ENCODE results near the gene RNF25. TPM values are rescaled to one million over a fixed set of nuclear protein-coding genes. Genes with fewer than 3 reads are reported as not detected.

Gene RNF25
- total RNA-seq, 4 donors from 2014 or later, result 15.8 to 26.1 (median 19.9) TPM

GRCh38 chr2:218644721-218645120 is 27.1 kb downstream of the RNF25 start:
- no peak for DNase-seq
- Histone ChIP-seq H3K4me1 (no peaks in the 10 kb centered on the region), H3K36me3 (peaks cover 65 to 66% of the 10 kb centered on the region in 2 donors), H3K27me3 (no peaks in the 10 kb centered on the region), H3K9me3 (no peaks in the 10 kb centered on the region), H3K4me3 (replicated peaks in 1 of 3) (no peak overlapping the region), H3K27ac (no peak overlapping the region)
- 88 to 92% methylated on average over 10 to 11 of the region's 11 CpGs for whole genome bisulfite sequencing, 2 donors
- intact Hi-C loops (cut with DNase I), result loop anchor here (10.0 kb wide), 1 partner anchor 80 kb away; the partner anchor contains the start of genes CNOT9 and USP37
- TF ChIP-seq POLR2A (IDR thresholded peaks at IDR 0.05), result no peak
- no peak for TF ChIP-seq CTCF (IDR thresholded peaks at IDR 0.05)

- no peak for DNase-seq
- 96 to 100% methylated on average over 6 to 8 of the region's 10 CpGs for WGBS, 2 donors
- Histone ChIP-seq H3K4me1 (no peaks in the 10 kb centered on the region), H3K27me3 (no peaks in the 10 kb centered on the region), H3K36me3 (peaks cover 63 to 65% of the 10 kb centered on the region in 2 donors), H3K27ac (no peak overlapping the region), H3K9me3 (no peaks in the 10 kb centered on the region), H3K4me3 (replicated peaks in 1 of 3) (no peak overlapping the region)
- no peak for TF ChIP-seq POLR2A (IDR thresholded peaks at IDR 0.05)
- no peak for TF ChIP-seq CTCF (IDR thresholded peaks at IDR 0.05)
- intact Hi-C loops (cut with DNase I), result loop anchor here (10.0 kb wide), 1 partner anchor 79 kb away; the partner anchor contains the start of genes CNOT9 and USP37
Measured at GRCh38 chr2:218643751-218644310, 28.0 kb downstream of the RNF25 start.

- Histone ChIP-seq H3K27ac (no peak overlapping the region), H3K4me3 (replicated peaks in 1 of 3) (no peak overlapping the region), H3K27me3 (no peaks in the 10 kb centered on the region), H3K4me1 (no peaks in the 10 kb centered on the region), H3K36me3 (peaks cover 63 to 66% of the 10 kb centered on the region in 2 donors), H3K9me3 (no peaks in the 10 kb centered on the region)
- intact Hi-C loops (cut with DNase I), result loop anchor here (10.0 kb wide), 1 partner anchor 78 kb away; the partner anchor contains the start of genes CNOT9 and USP37
- WGBS, 2 donors, result 88 to 90% methylated on average over 8 to 15 of the region's 17 CpGs
- no peak for TF ChIP-seq CTCF (IDR thresholded peaks at IDR 0.05)
- TF ChIP-seq POLR2A (IDR thresholded peaks at IDR 0.05), result no peak
- no peak for DNase-seq
Measured at GRCh38 chr2:218642786-218643185, 29.0 kb downstream of the RNF25 start.

- WGBS, 2 donors, result 92 to 95% methylated on average over 9 to 12 of the region's 18 CpGs
- no peak overlapping the region for H3K4me3 ChIP-seq (replicated peaks in 1 of 3)
- DNase-seq, result no peak
- H3K27ac ChIP-seq, result no peak overlapping the region
- no peaks in the 10 kb centered on the region for H3K27me3 ChIP-seq
- TF ChIP-seq POLR2A (IDR thresholded peaks at IDR 0.05) (no peak), CTCF (IDR thresholded peaks at IDR 0.05) (no peak)
- no peaks in the 10 kb centered on the region for H3K4me1 ChIP-seq
- H3K9me3 ChIP-seq, result no peaks in the 10 kb centered on the region
- peaks cover 66 to 68% of the 10 kb centered on the region in 2 donors for H3K36me3 ChIP-seq
- intact Hi-C loops (cut with DNase I), result loop anchor here (10.0 kb wide), 1 partner anchor 77 kb away; the partner anchor contains the start of genes CNOT9 and USP37
Measured at GRCh38 chr2:218642121-218642656, 29.6 kb downstream of the RNF25 start.

GRCh38 chr2:218638372-218638771 is 33.4 kb downstream of the RNF25 start:
- H3K4me1 ChIP-seq, result no peaks in the 10 kb centered on the region
- peaks cover 56 to 62% of the 10 kb centered on the region in 2 donors for H3K36me3 ChIP-seq
- H3K27me3 ChIP-seq, result no peaks in the 10 kb centered on the region
- H3K9me3 ChIP-seq, result no peaks in the 10 kb centered on the region
- 93 to 95% methylated on average over 11 to 16 of the region's 18 CpGs for WGBS, 2 donors
- DNase-seq, result no peak
- intact Hi-C loops (cut with DNase I), result no loop called here
- H3K27ac ChIP-seq, result no peak overlapping the region
- no peak overlapping the region for H3K4me3 ChIP-seq (replicated peaks in 1 of 3)
- TF ChIP-seq POLR2A (IDR thresholded peaks at IDR 0.05) (no peak), CTCF (IDR thresholded peaks at IDR 0.05) (no peak)
